ENCODE measurements around the gene NCKAP5. TPM values are rescaled to one million over a fixed set of nuclear protein-coding genes. Genes with fewer than 3 reads are reported as not detected.

NCKAP5 gene
- total RNA-seq = 1 to 10 TPM; 2.6 to 6.0 (median 4.5) TPM
- under 1 TPM; 0.39 to 0.76 (median 0.74) TPM for polyA plus RNA-seq
- long read RNA-seq, donor 1 = 0 reads
- long read RNA-seq, donor 2 = 0 reads

GRCh38 chr2:133568172-133568571, at the start of gene NCKAP5:
Gene NCKAP5 (minus strand): TSS chr2:133568463. CDS start chr2:133517526, 50,937 bp downstream.
- peaks cover 0 to 18% (median 0%) of the 10 kb centered on the region in 7 donors for H3K27me3 ChIP-seq (replicated peaks in 1 of 7)
- H3K36me3 ChIP-seq = no peaks in the 10 kb centered on the region
- H3K27ac ChIP-seq = no peak within 1 kb of the TSS
- H3K4me3 ChIP-seq = peak within 1 kb of the TSS in 2 of 8 donors; percentile 17 to 33
- no peaks in the 10 kb centered on the region for H3K4me1 ChIP-seq
- 5 to 12% (median 7%) methylated on average over 12 of the region's 12 CpGs for WGBS, 5 donors
- intact Hi-C loops (cut with DNase I; ENCODE audit: low total_unique reads) = no loop called here
- TF ChIP-seq POLR2A (IDR thresholded peaks at IDR 0.05) = no peak
- no peak for TF ChIP-seq POLR2AphosphoS5 (IDR thresholded peaks at IDR 0.05)
- TF ChIP-seq, protein P1, sequence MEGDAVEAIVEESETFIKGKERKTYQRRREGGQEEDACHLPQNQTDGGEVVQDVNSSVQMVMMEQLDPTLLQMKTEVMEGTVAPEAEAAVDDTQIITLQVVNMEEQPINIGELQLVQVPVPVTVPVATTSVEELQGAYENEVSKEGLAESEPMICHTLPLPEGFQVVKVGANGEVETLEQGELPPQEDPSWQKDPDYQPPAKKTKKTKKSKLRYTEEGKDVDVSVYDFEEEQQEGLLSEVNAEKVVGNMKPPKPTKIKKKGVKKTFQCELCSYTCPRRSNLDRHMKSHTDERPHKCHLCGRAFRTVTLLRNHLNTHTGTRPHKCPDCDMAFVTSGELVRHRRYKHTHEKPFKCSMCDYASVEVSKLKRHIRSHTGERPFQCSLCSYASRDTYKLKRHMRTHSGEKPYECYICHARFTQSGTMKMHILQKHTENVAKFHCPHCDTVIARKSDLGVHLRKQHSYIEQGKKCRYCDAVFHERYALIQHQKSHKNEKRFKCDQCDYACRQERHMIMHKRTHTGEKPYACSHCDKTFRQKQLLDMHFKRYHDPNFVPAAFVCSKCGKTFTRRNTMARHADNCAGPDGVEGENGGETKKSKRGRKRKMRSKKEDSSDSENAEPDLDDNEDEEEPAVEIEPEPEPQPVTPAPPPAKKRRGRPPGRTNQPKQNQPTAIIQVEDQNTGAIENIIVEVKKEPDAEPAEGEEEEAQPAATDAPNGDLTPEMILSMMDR (IDR thresholded peaks at IDR 0.05 in 8 of 11, conservative IDR thresholded peaks at IDR 0.05 in 3 of 11) = no peak
- DNase-seq = no peak
- H3K9me3 ChIP-seq = no peaks in the 10 kb centered on the region

GRCh38 chr2:133609664-133610063, 41.4 kb upstream of the NCKAP5 start:
- no peak overlapping the region for H3K27ac ChIP-seq
- no peak overlapping the region for H3K4me3 ChIP-seq
- no peaks in the 10 kb centered on the region for H3K27me3 ChIP-seq (replicated peaks in 1 of 7)
- TF ChIP-seq, protein P1 (IDR thresholded peaks at IDR 0.05 in 8 of 11, conservative IDR thresholded peaks at IDR 0.05 in 3 of 11) = no peak
- TF ChIP-seq POLR2AphosphoS5 (IDR thresholded peaks at IDR 0.05) (no peak), POLR2A (IDR thresholded peaks at IDR 0.05) (no peak)
- DNase-seq = no peak
- intact Hi-C loops (cut with DNase I; ENCODE audit: low total_unique reads) = no loop called here
- H3K9me3 ChIP-seq = peaks cover 0 to 11% (median 0%) of the 10 kb centered on the region in 8 donors
- no peaks in the 10 kb centered on the region for H3K4me1 ChIP-seq
- H3K36me3 ChIP-seq = no peaks in the 10 kb centered on the region

DNA sequence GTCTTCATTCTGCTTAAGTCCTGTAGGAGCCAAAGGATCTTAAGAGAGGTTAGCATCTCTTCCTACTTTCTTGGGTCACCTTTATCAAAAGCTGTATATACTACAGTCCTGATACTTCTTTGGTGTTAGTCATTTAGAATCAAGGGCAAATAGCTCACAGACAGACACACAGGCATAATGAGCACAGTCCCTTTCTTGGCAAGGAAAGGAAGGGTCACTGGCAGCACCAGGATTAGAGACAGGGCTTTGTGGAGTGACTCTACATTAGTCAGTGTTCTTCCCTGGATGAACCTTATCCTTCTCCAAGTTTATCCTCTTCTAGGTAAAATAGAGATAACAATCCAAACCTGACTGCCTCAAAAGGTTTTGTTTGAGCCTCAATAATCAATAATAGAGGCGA, 40.0 kb upstream of the NCKAP5 start:
- 77 to 88% (median 84%) methylated on average over 1 of the region's 1 CpG for WGBS, 5 donors
- H3K4me1 ChIP-seq = no peaks in the 10 kb centered on the region
- intact Hi-C loops (cut with DNase I; ENCODE audit: low total_unique reads) = no loop called here
- TF ChIP-seq, protein P1 (IDR thresholded peaks at IDR 0.05 in 8 of 11, conservative IDR thresholded peaks at IDR 0.05 in 3 of 11) = no peak
- no peak for TF ChIP-seq POLR2A (IDR thresholded peaks at IDR 0.05)
- TF ChIP-seq POLR2AphosphoS5 (IDR thresholded peaks at IDR 0.05) = no peak
- no peak overlapping the region for H3K4me3 ChIP-seq
- H3K9me3 ChIP-seq = peaks cover 0 to 3% (median 0%) of the 10 kb centered on the region in 8 donors
- H3K27ac ChIP-seq = no peak overlapping the region
- no peak for DNase-seq
- no peaks in the 10 kb centered on the region for H3K27me3 ChIP-seq (replicated peaks in 1 of 7)
- H3K36me3 ChIP-seq = no peaks in the 10 kb centered on the region

- TF ChIP-seq POLR2AphosphoS5 (IDR thresholded peaks at IDR 0.05) (no peak), POLR2A (IDR thresholded peaks at IDR 0.05) (no peak)
- intact Hi-C loops (cut with DNase I; ENCODE audit: low total_unique reads) = no loop called here
- Histone ChIP-seq H3K9me3 (no peaks in the 10 kb centered on the region), H3K4me1 (no peaks in the 10 kb centered on the region), H3K27ac (no peak overlapping the region), H3K36me3 (no peaks in the 10 kb centered on the region), H3K27me3 (replicated peaks in 1 of 7) (no peaks in the 10 kb centered on the region), H3K4me3 (no peak overlapping the region)
- DNase-seq = no peak
- WGBS, 5 donors = 45 to 67% (median 56%) methylated on average over 1 of the region's 1 CpG
Observed at GRCh38 chr2:133607679-133608078, 39.4 kb upstream of the NCKAP5 start.

- 92 to 100% (median 100%) methylated on average over 1 of the region's 1 CpG for WGBS, 5 donors
- no peak overlapping the region for H3K4me3 ChIP-seq
- no peaks in the 10 kb centered on the region for H3K4me1 ChIP-seq
- no peak overlapping the region for H3K27ac ChIP-seq
- TF ChIP-seq POLR2A (IDR thresholded peaks at IDR 0.05) (no peak), POLR2AphosphoS5 (IDR thresholded peaks at IDR 0.05) (no peak)
- TF ChIP-seq, protein P1 (IDR thresholded peaks at IDR 0.05 in 8 of 11, conservative IDR thresholded peaks at IDR 0.05 in 3 of 11) = no peak
- H3K36me3 ChIP-seq = no peaks in the 10 kb centered on the region
- no peaks in the 10 kb centered on the region for H3K27me3 ChIP-seq (replicated peaks in 1 of 7)
- no peaks in the 10 kb centered on the region for H3K9me3 ChIP-seq
- DNase-seq = no peak
- intact Hi-C loops (cut with DNase I; ENCODE audit: low total_unique reads) = no loop called here
Observed at GRCh38 chr2:133606616-133607015, 38.4 kb upstream of the NCKAP5 start.

All from spleen (tissue), 13 donors.